Upper lobe of left lung (tissue), 4 donors: Measurements from ENCODE around the gene C16orf92.

Experiments used
- CTCF ChIP-seq, 6 experiments: fragments of 450-650 bp in 4 of 6; fragments of 200-600 bp in 2 of 6; sonication (generic) in 2 of 6; IDR thresholded peaks; one replicate each; pipeline ENCODE4 v1.5.1; 2016 to 2019; ENCODE audit warnings: antibody characterized with exemption in 6 of 6
- POLR2AphosphoS5 ChIP-seq, 2 donors: sonication (generic); formaldehyde crosslinking; IDR thresholded peaks; one replicate each; pipeline ENCODE4 v1.5.1; 2017; ENCODE audit warnings: antibody characterized with exemption in 2 of 2

- TF ChIP-seq CTCF (IDR thresholded peaks at IDR 0.05) (no peak), POLR2AphosphoS5 (IDR thresholded peaks at IDR 0.05) (no peak)
These were observed 19.2 kb upstream of the C16orf92 start for GRCh38 chr16:30003670-30004423.
